ENCODE data around the gene KDELR3. TPM values are rescaled to one million over a fixed set of nuclear protein-coding genes. Genes with fewer than 3 reads are reported as not detected.

The KDELR3 gene
- total and polyA plus RNA-seq, 8 donors: 2.9 to 14.6 (median 5.8) TPM

DNA sequence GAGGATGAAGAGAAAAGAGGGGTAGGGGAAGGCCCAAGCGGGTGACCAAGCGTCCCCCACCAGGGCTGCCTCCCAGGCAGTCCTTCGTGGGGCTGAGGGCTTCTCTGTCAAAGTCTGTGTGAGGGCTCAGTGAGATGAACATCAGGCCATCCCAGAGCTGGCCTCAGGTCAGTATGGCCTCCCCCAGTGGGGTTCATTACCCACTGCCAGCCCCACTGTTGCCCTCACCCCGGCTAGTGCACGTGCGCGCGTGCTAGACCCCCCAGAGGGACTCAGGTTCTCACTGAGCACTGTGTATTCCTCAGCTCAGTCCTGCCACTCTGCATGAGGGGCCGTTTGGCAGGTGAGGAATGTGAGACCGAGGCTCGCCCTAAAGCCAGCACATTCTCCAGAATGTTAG is 3.3 kb downstream of the KDELR3 start:
- Histone ChIP-seq H3K27ac (no peak overlapping the region), H3K36me3 (no peaks in the 10 kb centered on the region), H3K27me3 (no peaks in the 10 kb centered on the region), H3K4me3 (no peak overlapping the region), H3K9me3 (no peaks in the 10 kb centered on the region), H3K4me1 (peaks cover 0 to 3% (median 0%) of the 10 kb centered on the region in 3 donors)
- intact Hi-C loops (cut with DNase I): no loop called here
- no peak for DNase-seq
- no peak for ATAC-seq
- TF ChIP-seq, protein P1, sequence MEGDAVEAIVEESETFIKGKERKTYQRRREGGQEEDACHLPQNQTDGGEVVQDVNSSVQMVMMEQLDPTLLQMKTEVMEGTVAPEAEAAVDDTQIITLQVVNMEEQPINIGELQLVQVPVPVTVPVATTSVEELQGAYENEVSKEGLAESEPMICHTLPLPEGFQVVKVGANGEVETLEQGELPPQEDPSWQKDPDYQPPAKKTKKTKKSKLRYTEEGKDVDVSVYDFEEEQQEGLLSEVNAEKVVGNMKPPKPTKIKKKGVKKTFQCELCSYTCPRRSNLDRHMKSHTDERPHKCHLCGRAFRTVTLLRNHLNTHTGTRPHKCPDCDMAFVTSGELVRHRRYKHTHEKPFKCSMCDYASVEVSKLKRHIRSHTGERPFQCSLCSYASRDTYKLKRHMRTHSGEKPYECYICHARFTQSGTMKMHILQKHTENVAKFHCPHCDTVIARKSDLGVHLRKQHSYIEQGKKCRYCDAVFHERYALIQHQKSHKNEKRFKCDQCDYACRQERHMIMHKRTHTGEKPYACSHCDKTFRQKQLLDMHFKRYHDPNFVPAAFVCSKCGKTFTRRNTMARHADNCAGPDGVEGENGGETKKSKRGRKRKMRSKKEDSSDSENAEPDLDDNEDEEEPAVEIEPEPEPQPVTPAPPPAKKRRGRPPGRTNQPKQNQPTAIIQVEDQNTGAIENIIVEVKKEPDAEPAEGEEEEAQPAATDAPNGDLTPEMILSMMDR (IDR thresholded peaks at IDR 0.05): no peak
- FAIRE-seq: no peak
- 91 to 93% methylated on average over 11 of the region's 11 CpGs for WGBS, 2 donors

DNA sequence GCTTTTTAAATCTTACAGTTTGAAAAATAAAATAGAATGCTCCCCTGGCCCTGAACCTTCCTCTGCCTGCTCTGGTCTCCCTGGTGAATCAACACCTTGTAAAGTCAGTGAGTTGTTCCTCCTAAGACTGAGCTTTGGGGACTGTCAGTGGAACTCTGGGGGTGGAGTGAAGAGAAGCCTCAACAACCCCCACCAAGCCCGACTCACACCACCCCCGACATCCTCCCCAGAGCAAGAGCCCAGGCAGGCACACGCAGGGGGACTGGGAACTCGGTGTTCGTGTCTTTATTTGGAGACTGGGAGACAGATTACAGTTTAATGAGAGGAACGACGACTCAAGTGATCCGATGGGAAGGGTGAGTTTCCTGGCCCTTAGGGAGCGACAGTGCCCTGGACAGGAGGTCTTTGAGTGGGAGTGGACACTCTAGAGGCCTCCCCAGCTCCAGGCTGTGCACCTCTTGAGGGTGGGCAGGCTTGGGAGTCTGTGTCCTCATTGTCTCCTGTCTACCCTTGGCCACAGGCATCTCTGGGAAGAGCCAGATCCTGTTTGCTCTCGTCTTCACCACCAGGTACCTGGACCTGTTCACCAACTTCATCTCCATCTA is 6.2 kb downstream of the KDELR3 start:
- H3K4me1 ChIP-seq: peaks cover 0 to under 1% (median 0%) of the 10 kb centered on the region in 3 donors
- no peaks in the 10 kb centered on the region for H3K9me3 ChIP-seq
- intact Hi-C loops (cut with DNase I): no loop called here
- TF ChIP-seq, protein P1 (IDR thresholded peaks at IDR 0.05): no peak
- FAIRE-seq: no peak
- no peaks in the 10 kb centered on the region for H3K27me3 ChIP-seq
- WGBS, 2 donors: 66 to 75% methylated on average over 10 of the region's 10 CpGs
- no peak overlapping the region for H3K4me3 ChIP-seq
- no peak overlapping the region for H3K27ac ChIP-seq
- DNase-seq: no peak
- H3K36me3 ChIP-seq: no peaks in the 10 kb centered on the region
- no peak for ATAC-seq

DNA sequence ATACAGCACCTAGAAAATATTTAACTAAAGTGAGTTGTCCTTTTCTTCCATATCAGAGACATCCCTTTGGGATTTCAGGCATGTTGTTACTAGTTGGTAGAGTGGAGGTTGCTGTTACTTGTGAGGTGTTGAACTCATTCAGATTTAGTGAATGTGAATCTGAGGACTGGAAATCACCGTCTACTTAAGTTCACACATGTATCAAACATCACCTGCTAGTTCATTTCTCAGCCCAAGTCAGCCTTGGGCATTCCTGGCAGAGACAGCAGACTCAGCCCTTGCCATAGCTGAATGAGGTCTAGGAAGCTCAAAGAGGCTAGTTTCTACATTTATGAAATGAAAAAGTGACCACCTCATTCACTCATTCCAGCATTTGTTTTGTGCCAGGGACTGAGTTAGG is 9.7 kb downstream of the KDELR3 start:
- DNase-seq (no peak), ATAC-seq (no peak), FAIRE-seq (no peak)
- TF ChIP-seq, protein P1 (IDR thresholded peaks at IDR 0.05): no peak
- peaks cover 0 to 19% (median 0%) of the 10 kb centered on the region in 3 donors for H3K36me3 ChIP-seq
- H3K27me3 ChIP-seq: no peaks in the 10 kb centered on the region
- WGBS, 2 donors: 65 to 73% methylated on average over 1 of the region's 1 CpG
- intact Hi-C loops (cut with DNase I): no loop called here
- H3K4me3 ChIP-seq: no peak overlapping the region
- no peaks in the 10 kb centered on the region for H3K4me1 ChIP-seq
- H3K27ac ChIP-seq: no peak overlapping the region
- no peaks in the 10 kb centered on the region for H3K9me3 ChIP-seq

DNA sequence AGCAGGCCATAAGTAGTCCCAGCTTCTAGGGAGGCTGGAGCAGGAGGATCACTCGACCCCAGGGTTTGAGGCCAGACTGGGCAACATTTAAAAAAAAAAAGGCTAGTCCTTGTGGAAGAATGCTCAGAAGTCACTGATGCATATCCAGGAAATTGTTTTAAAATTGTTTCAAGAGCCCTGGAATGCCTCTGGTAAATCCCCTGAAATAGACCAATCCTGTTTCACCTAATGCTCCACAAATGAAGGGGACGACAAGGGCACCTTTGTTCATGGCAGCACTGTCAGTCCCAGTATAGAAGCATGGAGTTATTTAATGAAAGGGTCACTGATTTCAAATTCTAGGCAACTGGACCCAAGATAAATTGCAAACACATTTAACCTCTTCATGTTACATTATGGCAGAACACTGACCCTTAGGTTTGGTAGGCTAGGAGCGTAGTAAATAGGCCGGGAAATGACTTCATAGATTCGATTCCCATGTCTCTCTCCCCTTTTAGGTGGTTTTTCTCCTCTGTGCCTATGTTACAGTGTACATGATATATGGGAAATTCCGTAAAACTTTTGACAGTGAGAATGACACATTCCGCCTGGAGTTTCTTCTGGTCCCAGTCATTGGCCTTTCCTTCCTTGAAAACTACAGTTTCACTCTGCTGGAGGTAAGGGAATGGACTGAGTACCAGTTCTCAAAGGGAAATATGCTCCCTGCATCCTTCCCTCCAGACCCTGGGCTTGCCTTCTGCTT is 11.4 kb downstream of the KDELR3 start:
- Histone ChIP-seq H3K4me1 (no peaks in the 10 kb centered on the region), H3K36me3 (peaks cover 2 to 36% (median 5%) of the 10 kb centered on the region in 3 donors), H3K27me3 (no peaks in the 10 kb centered on the region), H3K9me3 (no peaks in the 10 kb centered on the region), H3K4me3 (no peak overlapping the region), H3K27ac (peak overlapping the region in 1 of 4 donors; percentile 2)
- TF ChIP-seq, protein P1 (IDR thresholded peaks at IDR 0.05): no peak
- no peak for FAIRE-seq
- no peak for DNase-seq
- intact Hi-C loops (cut with DNase I): no loop called here
- 75 to 85% methylated on average over 7 of the region's 7 CpGs for WGBS, 2 donors
- peak in 2 of 4 donors; percentile 11 to 50 for ATAC-seq

Data from pancreas (tissue), 10 donors.